HUES6 (cell line): ENCODE measurements around the gene SHE.

ENCODE experiments used
- H3K27ac ChIP-seq: 2 replicates; pipeline ENCODE4 v1.7.0; 2013; ENCODE audit warnings: low read depth, mild to moderate bottlenecking, low read length, inconsistent platforms
- H3K27me3 ChIP-seq: 2 replicates; pipeline ENCODE4 v1.6.1; 2013; ENCODE audit warnings: low read length; ENCODE audit not compliant: control insufficient read depth, insufficient read depth
- H3K36me3 ChIP-seq: 2 replicates; pipeline ENCODE4 v1.6.1; 2013; ENCODE audit warnings: low read length; ENCODE audit not compliant: control insufficient read depth, insufficient read depth
- H3K4me1 ChIP-seq: 2 replicates; pipeline ENCODE4 v1.6.1; 2013; ENCODE audit warnings: low read length; ENCODE audit not compliant: control insufficient read depth, insufficient read depth
- H3K4me3 ChIP-seq: 2 replicates; pipeline ENCODE4 v1.5.1; 2013; ENCODE audit warnings: low read depth, low read length
- H3K9ac ChIP-seq: one replicate; pipeline ENCODE4 v1.6.1; 2013; ENCODE audit warnings: mild to moderate bottlenecking, low read length
- H3K9me3 ChIP-seq: 2 replicates; pipeline ENCODE4 v1.6.1; 2013; ENCODE audit warnings: low read depth, low read length; ENCODE audit not compliant: control insufficient read depth, insufficient read depth

The SHE gene

DNA sequence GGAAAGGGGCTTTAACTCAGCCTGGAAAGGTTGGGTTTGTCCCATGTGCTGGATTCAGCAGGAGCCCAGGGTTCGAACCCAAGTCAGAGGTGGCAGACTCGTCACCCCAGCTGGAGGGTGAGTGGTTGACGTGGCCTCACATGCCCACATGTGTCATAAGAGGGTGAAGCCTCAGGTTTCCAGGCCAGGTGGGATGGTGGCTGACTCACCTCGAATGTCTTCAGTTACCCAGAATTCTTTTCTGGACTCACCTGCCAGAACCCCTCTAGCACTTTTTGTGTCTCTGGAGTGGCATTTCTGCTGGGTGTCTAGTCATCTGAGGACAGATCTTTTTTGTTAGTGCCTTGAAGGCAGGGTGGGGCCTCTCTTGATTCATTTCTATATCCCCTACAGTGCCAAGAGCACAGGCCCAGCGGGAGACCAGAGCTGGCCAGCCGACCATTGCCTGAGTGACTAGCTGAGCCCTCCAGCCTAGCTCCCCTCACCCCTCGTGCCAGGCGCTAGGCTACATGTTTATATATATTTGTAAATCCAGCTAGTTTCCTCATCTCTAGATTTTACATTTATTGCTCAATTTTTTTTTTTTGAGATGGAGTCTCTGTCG is 68.9 kb downstream of the SHE start:
- Histone ChIP-seq H3K27ac (peak overlapping the region; percentile 43; the same call in 1 of the 2 replicates), H3K9me3 (no peaks in the 10 kb centered on the region), H3K4me1 (peaks cover 42% of the 10 kb centered on the region), H3K36me3 (no peaks in the 10 kb centered on the region; the same call in 1 of the 2 replicates), H3K4me3 (no peak overlapping the region), H3K9ac (peak overlapping the region; percentile 58), H3K27me3 (no peaks in the 10 kb centered on the region)

DNA sequence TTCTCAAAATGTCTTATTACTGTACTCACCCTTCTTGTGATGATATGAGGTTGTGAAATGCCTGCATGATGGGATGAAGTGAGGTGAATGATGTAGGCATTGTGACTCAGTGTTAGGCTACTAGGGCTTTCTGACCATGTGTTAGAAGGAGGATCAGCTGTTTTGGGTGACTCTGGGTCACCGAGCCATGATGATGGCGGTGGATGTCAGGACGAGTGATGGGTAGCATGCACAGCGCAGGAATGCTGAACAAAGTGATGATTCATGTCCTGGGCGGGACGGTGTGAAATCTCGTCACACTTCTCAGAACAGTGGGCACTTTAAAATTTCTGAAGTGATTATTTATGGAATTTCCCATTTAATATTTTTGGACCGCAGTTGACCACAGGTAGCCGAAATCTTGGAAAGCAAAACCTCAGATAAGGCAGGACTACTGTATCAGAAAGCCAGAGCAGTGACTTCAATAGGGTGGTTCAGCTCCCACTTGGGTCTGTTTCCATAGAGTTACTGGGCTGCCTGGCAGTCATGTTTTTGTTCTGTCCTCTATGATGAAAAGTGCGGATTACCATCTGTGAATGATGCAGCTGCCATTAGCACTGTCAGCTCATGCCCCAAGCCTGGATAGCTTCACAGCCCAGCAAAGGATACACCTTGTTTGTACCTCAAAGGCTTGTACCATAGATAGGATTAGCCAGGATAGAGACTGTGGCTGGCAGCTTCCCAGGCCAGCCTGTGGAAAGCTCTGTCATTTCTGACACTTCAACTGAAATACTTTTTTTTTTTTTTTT is 70.4 kb downstream of the SHE start:
- Histone ChIP-seq H3K36me3 (no peaks in the 10 kb centered on the region; the same call in 1 of the 2 replicates), H3K27ac (no peak overlapping the region; the same call in 1 of the 2 replicates), H3K9me3 (no peaks in the 10 kb centered on the region), H3K4me3 (no peak overlapping the region), H3K27me3 (no peaks in the 10 kb centered on the region), H3K4me1 (peaks cover 42% of the 10 kb centered on the region), H3K9ac (no peak overlapping the region)

- no peaks in the 10 kb centered on the region; the same call in 1 of the 2 replicates for H3K36me3 ChIP-seq
- peaks cover 42% of the 10 kb centered on the region for H3K4me1 ChIP-seq
- H3K27me3 ChIP-seq = no peaks in the 10 kb centered on the region
- peak overlapping the region; percentile 30; the same call in 1 of the 2 replicates for H3K4me3 ChIP-seq
- H3K27ac ChIP-seq = peak overlapping the region; percentile 12; the same call in 1 of the 2 replicates
- H3K9me3 ChIP-seq = no peaks in the 10 kb centered on the region
- H3K9ac ChIP-seq = no peak overlapping the region
Measured at GRCh38 chr1:154430903-154431302, 71.3 kb downstream of the SHE start.

GRCh38 chr1:154429841-154430611 is 72.2 kb downstream of the SHE start:
- no peaks in the 10 kb centered on the region for H3K27me3 ChIP-seq
- H3K27ac ChIP-seq = peak overlapping the region; percentile 12; the same call in 1 of the 2 replicates
- peak overlapping the region; percentile 8 for H3K9ac ChIP-seq
- no peaks in the 10 kb centered on the region for H3K36me3 ChIP-seq
- no peaks in the 10 kb centered on the region for H3K9me3 ChIP-seq
- H3K4me3 ChIP-seq = no peak overlapping the region
- H3K4me1 ChIP-seq = peaks cover 42% of the 10 kb centered on the region
